H1 (cell line): ENCODE results near the gene LCN9. TPM values are rescaled to one million over a fixed set of nuclear protein-coding genes. Genes with fewer than 3 reads are reported as not detected.

Source experiments
- CTCF ChIA-PET: fragments of 300-600 bp; sonication (Branson Sonifier 250); formaldehyde crosslinking; loops from one replicate; lab custom pipeline; 2021; ENCODE audit not compliant: partially characterized antibody; lab: Charles Lee
- POLR2A ChIA-PET: fragments of 300-600 bp; sonication (Branson Sonifier 250); formaldehyde crosslinking; loops from one replicate; lab custom pipeline; 2021; ENCODE audit warnings: inconsistent platforms; ENCODE audit not compliant: partially characterized antibody; lab: Charles Lee
- DNase-seq, 2 experiments: peaks; one replicate each; pipeline versions ENCODE4 v3.0.0 to v3.0.0-alpha.2; 2010 to 2022; ENCODE audit warnings: low spot score in 2 of 2, low read depth in 1 of 2, mixed read lengths in 1 of 2
- FAIRE-seq: peaks from 2 replicates; lab custom pipeline; 2011; peaks lifted over from hg19 to GRCh38; lab: Jason Lieb, UNC
- H2AFZ ChIP-seq: 2 replicates; pipeline ENCODE4 v1.8.1; 2012; ENCODE audit warnings: low read length, inconsistent platforms
- H2AK5ac ChIP-seq: 2 replicates; pipeline ENCODE4 v1.6.1; 2013; ENCODE audit warnings: low read depth, low read length
- H2BK120ac ChIP-seq: replicated peaks from 2 replicates; pipeline ENCODE3; 2013; ENCODE audit warnings: low read depth, low read length, inconsistent platforms
- H2BK12ac ChIP-seq: 2 replicates; pipeline ENCODE4 v1.6.1; 2013; ENCODE audit warnings: low read depth, low read length
- H2BK15ac ChIP-seq: 2 replicates; pipeline ENCODE4 v1.6.1; 2013; ENCODE audit warnings: low read length
- H2BK20ac ChIP-seq: 2 replicates; pipeline ENCODE4 v1.6.1; 2013; ENCODE audit warnings: low read length
- H2BK5ac ChIP-seq: 2 replicates; pipeline ENCODE4 v1.6.1; 2013; ENCODE audit warnings: low read depth, low read length
- H3K14ac ChIP-seq: 2 replicates; pipeline ENCODE4 v1.6.1; 2013; ENCODE audit warnings: inconsistent platforms; ENCODE audit not compliant: insufficient read length
- H3K18ac ChIP-seq: 2 replicates; pipeline ENCODE4 v1.6.1; 2013; ENCODE audit warnings: low read length; ENCODE audit errors: extremely low read depth
- H3K23ac ChIP-seq: 2 replicates; pipeline ENCODE4 v1.6.1; 2013; ENCODE audit warnings: inconsistent platforms; ENCODE audit not compliant: insufficient read length
- H3K23me2 ChIP-seq: 2 replicates; pipeline ENCODE4 v1.6.1; 2013; ENCODE audit warnings: low read depth, low read length
- H3K27ac ChIP-seq: 2 replicates; pipeline ENCODE4 v1.6.1; 2011; ENCODE audit warnings: low read depth, low read length, inconsistent platforms
- H3K27me3 ChIP-seq, 4 experiments: replicated peaks in 1 of 4; 1 replicate in 1 of 4; 2 replicates in 3 of 4; pipeline versions ENCODE4 v1.6.1 to v1.8.1; 2011 to 2013; ENCODE audit warnings: low read length in 3 of 4, mild to moderate bottlenecking in 3 of 4, inconsistent platforms in 2 of 4, mixed read lengths in 2 of 4, moderate library complexity in 1 of 4; ENCODE audit not compliant: control insufficient read depth in 3 of 4, insufficient read depth in 3 of 4; ENCODE audit errors: extremely low read depth in 1 of 4
- H3K36me3 ChIP-seq, 4 experiments: 2 replicates each; pipeline versions ENCODE4 v1.6.1 to v1.8.1; 2011 to 2013; ENCODE audit warnings: mild to moderate bottlenecking in 4 of 4, low read length in 3 of 4, moderate library complexity in 2 of 4, control low read depth in 1 of 4, inconsistent platforms in 1 of 4; ENCODE audit not compliant: insufficient read depth in 4 of 4, control insufficient read depth in 2 of 4
- H3K4ac ChIP-seq: replicated peaks from 2 replicates; pipeline ENCODE3; 2013; ENCODE audit warnings: low read length, low read depth, mixed read lengths, inconsistent platforms; ENCODE audit not compliant: insufficient read length
- H3K4me1 ChIP-seq, 4 experiments: replicated peaks in 1 of 4; 1 replicate in 1 of 4; 2 replicates in 3 of 4; pipeline versions ENCODE4 v1.6.1 to v1.8.1; 2011 to 2013; ENCODE audit warnings: low read length in 3 of 4, inconsistent platforms in 2 of 4, mixed read lengths in 1 of 4; ENCODE audit not compliant: insufficient read depth in 4 of 4, control insufficient read depth in 3 of 4
- H3K4me2 ChIP-seq, 2 experiments: 2 replicates each; pipeline versions ENCODE4 v1.6.1 to v1.8.1; 2011 to 2013; ENCODE audit warnings: low read depth in 2 of 2, low read length in 2 of 2, control low read depth in 1 of 2, inconsistent platforms in 1 of 2, mild to moderate bottlenecking in 1 of 2; ENCODE audit not compliant: insufficient read depth in 1 of 2
- H3K4me3 ChIP-seq, 4 experiments: fragments of 200-600, 300-600 bp in 1 of 4; sonication (generic), shearing (Covaris generic), sonication (Bioruptor Twin) in 1 of 4; 2 replicates each; pipeline versions ENCODE4 v1.5.1 to v1.8.1; 2011 to 2016; ENCODE audit warnings: low read length in 4 of 4, low read depth in 3 of 4, control low read depth in 2 of 4, inconsistent platforms in 2 of 4, mild to moderate bottlenecking in 2 of 4, mixed read lengths in 1 of 4, moderate library complexity in 1 of 4; ENCODE audit not compliant: insufficient read depth in 2 of 4; ENCODE audit errors: extremely low read depth in 1 of 4
- H3K56ac ChIP-seq: replicated peaks from 2 replicates; pipeline ENCODE3; 2013; ENCODE audit warnings: low read depth, mild to moderate bottlenecking, mixed read lengths, low read length, inconsistent platforms; ENCODE audit not compliant: insufficient read length
- H3K79me1 ChIP-seq: 2 replicates; pipeline ENCODE4 v1.6.1; 2013; ENCODE audit warnings: low read depth, low read length, control low read depth
- H3K79me2 ChIP-seq, 2 experiments: 2 replicates each; pipeline versions ENCODE4 v1.6.1 to v1.8.1; 2012 to 2013; ENCODE audit warnings: low read length in 2 of 2, mild to moderate bottlenecking in 2 of 2, inconsistent platforms in 1 of 2; ENCODE audit not compliant: insufficient read depth in 2 of 2, control insufficient read depth in 1 of 2
- H3K9ac ChIP-seq, 4 experiments: replicated peaks in 1 of 4; 1 replicate in 1 of 4; 2 replicates in 3 of 4; pipeline versions ENCODE4 v1.6.1 to v1.8.1; 2011 to 2013; ENCODE audit warnings: low read depth in 3 of 4, low read length in 3 of 4, control low read depth in 2 of 4, mild to moderate bottlenecking in 2 of 4, moderate library complexity in 2 of 4, inconsistent platforms in 1 of 4; ENCODE audit errors: extremely low read depth in 1 of 4
- H3K9me3 ChIP-seq, 2 experiments: 2 replicates each; pipeline versions ENCODE4 v1.6.1 to v1.8.1; 2012 to 2013; ENCODE audit warnings: mild to moderate bottlenecking in 2 of 2, moderate library complexity in 2 of 2, control low read depth in 1 of 2, inconsistent platforms in 1 of 2, low read depth in 1 of 2, low read length in 1 of 2, mixed read lengths in 1 of 2; ENCODE audit not compliant: insufficient read depth in 2 of 2
- H4K20me1 ChIP-seq, 2 experiments: replicated peaks in 1 of 2; 2 replicates each; pipeline versions ENCODE3 to v1.8.1; 2011 to 2013; ENCODE audit warnings: inconsistent platforms in 2 of 2, low read length in 2 of 2, mild to moderate bottlenecking in 1 of 2; ENCODE audit not compliant: insufficient read depth in 2 of 2, control insufficient read depth in 1 of 2
- H4K5ac ChIP-seq: 2 replicates; pipeline ENCODE4 v1.6.1; 2013; ENCODE audit warnings: low read length, low read depth, mixed read lengths, inconsistent platforms; ENCODE audit not compliant: insufficient read length
- H4K8ac ChIP-seq: 2 replicates; pipeline ENCODE4 v1.8.0; 2013; ENCODE audit warnings: mild to moderate bottlenecking, moderate library complexity, low read length, inconsistent platforms; ENCODE audit not compliant: insufficient read depth; ENCODE audit errors: extremely low read depth
- H4K91ac ChIP-seq: replicated peaks from 2 replicates; pipeline ENCODE3; 2013; ENCODE audit warnings: low read length, mixed read lengths, inconsistent platforms; ENCODE audit not compliant: insufficient read length
- EGR1 ChIP-seq: IDR thresholded peaks from 2 replicates; pipeline ENCODE4 v1.6.1; 2011; ENCODE audit warnings: low read depth, low read length, borderline replicate concordance
- WGBS, 2 experiments: shearing (Covaris generic) in 1 of 2; methylation state at CpG; one replicate each; pipeline versions ENCODE4 v1.1.6 to v1.1.7; 2013 to 2015; ENCODE audit warnings: low lambda C conversion rate in 2 of 2, mixed read lengths in 2 of 2, inconsistent platforms in 1 of 2, low coverage in 1 of 2, missing lambda C conversion rate in 1 of 2; ENCODE audit not compliant: insufficient replicate concordance in 2 of 2, insufficient coverage in 1 of 2, insufficient read length in 1 of 2; ENCODE audit errors: extremely low coverage in 1 of 2, missing lambda C conversion rate in 1 of 2; 5-methylcytosine and 5-hydroxymethylcytosine counted together
- polyA plus RNA-seq, 7 experiments: library from polyadenylated mRNA; depleted of rRNA in 3 of 7; stranded (reverse) in 5 of 7; unstranded in 2 of 7; fragments of >200 nt in 5 of 7; fragments of 200-250 nt in 2 of 7; gene quantifications; 1 replicate in 5 of 7; 2 replicates in 1 of 7; 4 replicates in 1 of 7; pipeline versions ENCODE4 v1.2.1 to v1.2.3, GENCODE V29; 2011 to 2013; ENCODE audit warnings: missing spikeins in 2 of 7, mixed read lengths in 2 of 7
- total RNA-seq: library from RNA; stranded (reverse); fragmentation: NEBNext Ultra II Directional; extraction: Animal tissue kit (Norgen Biotek cat#: 25700); gene quantifications from 2 replicates; pipeline ENCODE4 v1.2.1, GENCODE V29; 2021

Gene LCN9
- total and polyA plus RNA-seq, 2 of the 8 experiments (the other 6 are each of a cell fraction or from before 2014, with no cell fraction given) = 2.3 to 3.1 TPM

- no peak overlapping the region for H3K56ac ChIP-seq
- H4K20me1 ChIP-seq = peaks cover 0 to 7% of the 10 kb centered on the region in 2 experiments
- H3K36me3 ChIP-seq = no peaks in the 10 kb centered on the region
- H2BK120ac ChIP-seq = no peak overlapping the region
- H2BK12ac ChIP-seq = no peak overlapping the region
- no peak overlapping the region for H3K9ac ChIP-seq
- no peak overlapping the region for H4K8ac ChIP-seq
- CTCF ChIA-PET = interaction anchor here (0.7 to 6.6 kb wide), 4 partner anchors 10 to 88 kb away, joined by 5 to 32 read pairs (median 22); partner anchors contain the start of gene KCNT1
- H2AFZ ChIP-seq = no peak overlapping the region
- no peaks in the 10 kb centered on the region for H3K79me1 ChIP-seq
- H2BK5ac ChIP-seq = no peak overlapping the region
- POLR2A ChIA-PET = interaction anchor here (1.7 kb wide), 1 partner anchor 9 kb away, joined by 3 read pairs; no protein-coding TSS in a partner anchor
- H3K79me2 ChIP-seq = no peaks in the 10 kb centered on the region
- no peaks in the 10 kb centered on the region for H3K9me3 ChIP-seq
- no peak overlapping the region for H3K23ac ChIP-seq
- H3K4me3 ChIP-seq = no peak overlapping the region
- no peak overlapping the region for H3K4ac ChIP-seq
- WGBS, 2 experiments = 90% methylated on average over 7 of the region's 11 CpGs; no CpG with 5 or more reads in 1 of the 2 experiments
- H4K91ac ChIP-seq = no peak overlapping the region
- no peak overlapping the region for H3K18ac ChIP-seq
- H3K4me1 ChIP-seq = peaks cover 0 to 5% (median 0%) of the 10 kb centered on the region in 4 experiments; a peak in 2 of 7 replicates
- no peaks in the 10 kb centered on the region; a peak in 1 of 7 replicates for H3K27me3 ChIP-seq
- H3K23me2 ChIP-seq = no peaks in the 10 kb centered on the region
- DNase-seq (no peak), FAIRE-seq (no peak)
- no peak overlapping the region for H2AK5ac ChIP-seq
- H3K4me2 ChIP-seq = no peak overlapping the region
- no peak overlapping the region for H3K14ac ChIP-seq
- H2BK20ac ChIP-seq = no peak overlapping the region
- no peak overlapping the region for H4K5ac ChIP-seq
- no peak overlapping the region for H3K27ac ChIP-seq
- H2BK15ac ChIP-seq = no peak overlapping the region
- peak; percentile 47; the same call in 1 of the 2 replicates for TF ChIP-seq EGR1
Observed at GRCh38 chr9:135692410-135692809, 29.3 kb downstream of the LCN9 start.
